Measurements from ENCODE around the gene NKX1-1.
"Not testable (repeated sequence)": the region's sequence is repeated elsewhere in the genome, so short reads cannot be mapped to it uniquely, and the experiment has no call there.

NKX1-1 gene

DNA sequence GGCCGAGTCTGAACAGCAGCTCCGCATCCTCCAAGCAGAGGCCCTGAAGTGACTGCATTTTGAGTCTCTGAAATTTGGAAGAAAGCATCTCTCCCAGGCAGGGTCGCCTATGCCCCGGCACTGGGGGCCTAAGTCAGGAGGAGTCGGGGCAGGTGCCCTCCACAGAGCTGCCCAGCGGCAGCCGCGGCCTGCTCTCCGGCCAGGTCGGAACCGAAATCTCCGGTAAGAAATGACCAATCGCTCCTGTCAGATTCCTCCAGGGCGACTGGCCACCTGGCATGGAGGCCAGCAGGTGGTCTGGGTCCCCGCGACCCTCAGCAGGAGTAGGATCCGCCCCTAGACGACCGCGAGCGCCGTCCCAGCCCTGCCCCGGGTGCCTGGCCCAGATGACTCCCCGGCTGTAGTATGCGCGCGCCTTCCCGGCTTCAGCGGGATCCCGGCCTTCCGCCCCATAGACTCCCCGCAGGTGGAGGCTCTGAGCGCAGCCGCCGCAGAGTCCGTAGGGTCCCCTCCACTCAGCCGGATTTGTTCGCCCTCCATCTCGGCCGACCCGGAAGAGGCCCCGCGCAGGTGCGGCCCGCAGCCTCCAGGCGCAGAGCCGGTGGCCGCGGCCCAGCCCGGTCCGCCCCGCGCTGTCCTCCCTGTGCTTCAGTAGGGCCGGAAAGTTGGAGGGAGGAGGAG lies 1.5 kb downstream of the NKX1-1 start:
- DNase-seq (ENCODE audit: low read depth in 2 of 2) = no peak

DNA sequence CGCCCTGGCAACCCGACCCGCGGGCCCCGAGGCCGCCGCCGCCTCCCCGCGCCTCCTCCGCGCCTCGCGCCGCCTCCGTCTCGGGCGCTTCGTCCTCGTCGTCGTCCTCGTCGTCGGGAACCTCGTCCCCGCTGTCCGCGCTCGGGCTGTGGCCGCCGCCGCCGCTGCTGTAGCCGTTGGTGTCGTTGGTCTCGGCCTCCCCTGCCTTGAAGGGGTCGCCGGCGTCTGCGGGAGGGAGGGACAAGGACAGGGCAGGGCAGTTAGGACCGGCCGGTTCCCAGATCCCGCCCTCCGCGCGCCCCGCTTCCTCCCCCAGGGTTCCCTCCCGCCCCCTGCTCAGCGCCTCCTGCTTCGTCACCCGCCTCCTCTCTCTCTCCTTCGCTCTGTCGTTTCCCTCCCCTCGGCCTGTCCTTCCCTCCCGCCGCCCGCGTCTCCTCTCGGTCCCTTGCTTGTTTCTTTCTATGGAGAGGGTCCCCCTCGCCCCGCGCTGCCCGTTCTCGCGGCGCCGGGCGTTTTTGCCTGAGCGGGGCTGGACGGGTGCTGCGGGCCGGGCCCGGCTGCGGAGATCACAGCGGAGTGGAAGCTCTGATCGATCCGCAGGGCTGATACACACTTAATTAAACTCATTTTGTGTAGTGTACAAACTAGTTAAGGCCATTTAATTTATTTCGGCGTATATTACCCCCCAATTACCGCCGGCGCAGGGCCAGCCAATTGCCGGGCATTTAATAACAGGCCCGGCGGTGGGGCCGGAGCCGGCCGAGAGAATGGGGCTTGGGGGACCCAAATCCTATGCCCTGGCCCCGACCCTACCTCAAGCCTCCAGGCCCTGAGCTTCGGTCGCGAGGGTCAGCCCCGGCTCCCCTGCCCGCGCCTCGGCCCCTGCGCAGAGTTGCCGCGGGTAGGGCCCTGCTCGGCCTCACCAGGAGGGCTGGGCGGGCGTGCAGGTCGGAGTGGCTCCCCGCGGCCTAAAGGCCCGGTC lies 2.4 kb downstream of the NKX1-1 start:
- DNase-seq (ENCODE audit: low read depth in 2 of 2) = no peak

DNA sequence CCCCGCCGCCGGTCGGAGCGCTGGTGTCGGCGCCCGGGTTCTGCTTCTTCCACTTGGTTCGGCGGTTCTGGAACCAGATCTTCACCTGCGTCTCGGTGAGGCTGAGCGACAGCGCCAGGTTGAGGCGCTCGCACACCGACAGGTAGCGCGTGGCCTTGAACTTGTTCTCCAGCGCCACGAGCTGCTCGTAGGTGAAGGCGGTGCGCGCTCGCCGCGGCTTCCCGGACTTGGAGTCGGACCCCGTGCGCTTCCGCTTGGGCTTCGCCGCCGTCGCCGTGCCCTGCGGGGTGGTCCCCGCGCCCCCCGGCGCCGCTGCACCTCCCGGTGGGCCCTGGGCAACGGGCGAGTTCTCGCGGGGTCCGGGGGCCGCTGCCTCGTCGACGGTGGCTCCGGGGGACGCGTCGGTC lies 3.1 kb downstream of the NKX1-1 start:
- no peak for DNase-seq (ENCODE audit: low read depth in 2 of 2)

DNA sequence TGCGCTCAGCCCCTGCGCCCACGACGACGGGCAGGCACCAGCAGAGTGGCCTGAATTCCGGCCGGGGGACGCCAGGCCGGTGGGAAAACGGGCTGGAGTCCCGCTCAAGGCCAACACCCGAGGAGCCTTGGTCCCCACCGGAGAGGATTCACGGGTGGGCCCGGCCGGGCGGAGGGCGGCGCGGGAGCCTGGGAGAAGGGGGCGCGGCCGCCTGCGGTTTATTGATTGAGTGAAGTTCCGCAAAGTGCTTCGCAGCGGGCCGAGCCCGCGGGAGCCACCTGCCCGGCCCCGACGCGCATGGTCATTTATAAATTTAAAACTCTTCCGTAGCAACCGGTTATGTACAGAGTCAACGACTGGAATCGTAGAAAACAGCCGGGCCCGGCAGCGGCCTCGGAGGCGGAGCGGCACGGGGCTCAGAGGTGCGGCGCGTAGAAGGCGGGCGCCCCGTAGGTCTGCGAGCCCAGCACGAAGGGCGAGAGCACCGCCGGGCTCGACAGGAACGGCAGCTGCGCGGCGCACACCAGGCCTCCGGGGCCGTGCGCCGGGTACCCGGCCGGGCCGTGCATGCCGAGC lies 3.6 kb downstream of the NKX1-1 start:
- no peak for DNase-seq (ENCODE audit: low read depth in 2 of 2)

DNA sequence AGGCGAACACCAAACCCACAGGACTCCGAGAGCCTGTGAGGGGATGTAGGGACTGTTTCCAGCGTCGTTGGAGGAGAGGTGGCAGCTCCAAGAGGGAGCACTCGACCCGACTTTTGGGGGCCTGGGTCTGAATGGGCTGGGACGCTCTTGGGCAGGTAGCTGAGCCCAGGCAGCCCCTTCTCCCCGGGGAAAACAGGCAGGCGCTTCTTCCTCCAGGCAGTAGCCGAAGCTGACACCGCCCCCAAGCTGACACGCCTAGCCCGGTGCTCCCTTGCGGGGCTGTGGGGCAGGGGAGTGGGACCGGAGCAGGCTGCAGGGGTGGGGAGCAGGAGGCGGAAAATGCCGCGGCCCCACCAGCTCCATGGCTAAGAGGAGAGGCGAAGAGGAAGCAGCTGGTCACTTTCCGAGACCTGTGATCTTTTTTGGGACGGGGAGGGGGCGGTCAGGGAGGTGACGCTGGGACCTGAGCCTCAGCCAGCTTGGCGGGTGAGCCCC lies 4.2 kb downstream of the NKX1-1 start:
- no peak for DNase-seq (ENCODE audit: low read depth in 2 of 2)

DNA sequence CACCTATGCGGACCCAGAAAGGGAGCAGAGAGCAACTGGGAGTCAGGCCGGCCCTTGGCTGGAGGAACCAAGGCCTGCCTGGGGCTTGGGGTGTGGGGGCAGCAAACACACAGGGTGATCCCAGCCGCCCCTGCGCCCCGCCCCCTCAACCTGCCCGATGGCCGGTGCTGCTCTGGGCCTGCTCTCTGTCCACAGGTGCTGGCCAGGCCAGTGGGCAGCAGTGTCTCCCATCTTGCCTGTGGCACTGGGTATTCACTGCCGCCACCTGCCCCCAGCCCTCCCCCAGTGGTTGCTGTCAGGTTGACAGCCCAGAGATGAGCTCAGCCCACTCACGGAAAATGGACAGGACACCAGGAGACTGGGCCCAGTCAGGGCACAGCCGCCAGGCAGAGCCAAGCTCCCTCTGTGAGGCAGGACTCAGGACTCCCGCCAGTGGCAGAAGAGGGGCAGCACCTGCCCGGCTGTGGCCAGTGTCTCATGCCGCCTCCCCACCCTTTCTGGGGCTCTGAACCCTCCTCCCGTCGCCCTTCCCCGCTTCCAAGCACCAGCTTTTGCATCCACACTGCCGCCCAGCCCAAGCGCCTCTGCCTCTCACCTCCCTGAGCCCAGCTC lies 4.7 kb downstream of the NKX1-1 start:
- no peak for DNase-seq (ENCODE audit: low read depth in 2 of 2)

DNA sequence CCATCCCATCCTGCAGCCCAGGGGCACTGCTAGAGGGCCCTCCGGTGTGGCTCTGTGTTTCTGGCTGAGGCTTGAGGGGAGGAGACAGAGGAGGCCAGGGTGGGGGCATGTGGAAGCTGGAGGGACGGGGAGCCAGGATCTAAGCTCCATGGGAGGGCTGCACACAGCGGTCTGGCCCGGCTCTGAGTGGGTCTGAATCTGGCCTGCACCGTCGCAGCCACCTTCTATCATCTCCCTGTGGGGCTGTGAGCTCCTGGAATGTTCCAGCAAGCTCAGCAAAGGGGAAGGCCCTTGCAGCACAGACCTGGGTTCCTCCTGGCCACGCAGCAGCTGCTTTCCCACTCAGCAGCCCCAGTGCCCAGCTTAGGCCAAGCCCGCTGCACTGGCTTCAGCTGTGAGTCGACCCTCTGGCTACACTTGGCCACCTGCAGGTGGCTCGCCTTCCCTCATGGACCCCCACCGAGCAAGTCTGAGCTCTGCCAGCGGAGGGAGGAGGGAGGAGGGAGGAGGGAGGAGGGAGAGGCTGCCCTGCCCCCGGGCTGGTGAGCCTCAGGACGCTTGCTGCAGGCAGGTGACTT lies 5.3 kb downstream of the NKX1-1 start:
- no peak for DNase-seq (ENCODE audit: low read depth in 2 of 2)

DNA sequence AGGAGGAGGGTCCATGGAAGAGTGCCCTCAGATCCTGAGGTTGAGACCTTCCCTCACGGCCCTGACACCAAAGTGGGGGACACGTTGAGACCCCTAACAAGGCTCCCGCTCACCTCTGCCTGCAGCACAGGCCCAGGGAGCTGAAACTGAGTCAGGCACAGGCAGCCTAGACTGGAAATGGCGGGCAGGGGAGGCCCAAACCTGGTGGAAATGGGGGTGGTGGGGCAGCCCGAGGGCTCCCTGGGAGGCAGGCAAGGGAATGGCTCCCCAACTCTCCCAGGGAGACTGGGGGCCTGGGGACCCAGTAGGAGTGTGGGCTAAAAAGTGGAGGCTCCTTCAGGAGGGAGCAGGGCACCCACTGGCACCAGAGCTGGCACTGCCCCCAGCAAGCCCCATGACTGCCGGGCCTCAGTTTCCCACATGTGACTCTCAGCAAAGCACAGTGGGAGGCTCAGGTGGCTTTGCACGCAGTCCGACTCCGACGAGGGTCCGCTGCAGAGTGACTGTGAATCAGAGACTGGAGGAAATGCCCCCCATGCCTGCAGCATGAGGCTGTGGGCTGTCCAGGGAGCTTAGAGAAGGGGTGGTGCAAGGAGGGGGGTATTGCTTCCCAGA lies 5.9 kb downstream of the NKX1-1 start:
- no peak for DNase-seq (ENCODE audit: low read depth in 2 of 2)

DNA sequence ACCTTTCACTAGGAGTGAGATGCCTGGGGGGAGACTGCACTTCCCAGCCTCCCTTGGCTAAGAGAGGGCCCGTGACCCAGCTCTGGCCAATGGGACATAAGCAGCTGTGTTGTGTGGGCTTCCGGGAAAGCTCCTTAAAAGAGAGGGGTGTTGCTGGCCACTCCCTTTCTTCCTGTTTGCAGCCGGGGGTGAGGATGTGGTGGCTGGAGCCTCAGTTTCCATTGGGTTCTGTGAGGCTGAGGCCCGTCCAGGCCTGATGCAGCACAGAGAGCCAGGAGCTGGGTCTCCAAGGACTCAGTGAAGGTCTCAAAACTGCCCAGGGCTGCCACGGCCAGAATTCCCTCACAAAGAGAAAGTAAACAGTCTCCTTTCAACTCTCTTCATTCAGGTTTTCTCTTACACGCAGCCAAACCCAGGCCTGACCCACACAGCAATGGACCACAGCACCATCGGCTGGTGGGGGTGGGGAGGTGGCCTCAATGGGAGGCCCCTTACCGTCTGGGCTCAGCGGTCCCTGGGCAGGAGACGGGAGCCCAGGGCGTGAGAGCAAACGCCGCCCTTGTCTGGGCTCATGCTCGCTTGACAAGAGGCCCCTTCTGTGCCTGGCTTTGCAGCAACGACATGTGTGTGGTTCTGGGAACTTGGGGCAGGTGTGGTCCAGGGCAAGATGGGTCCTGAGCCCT lies 6.6 kb downstream of the NKX1-1 start:
- no peak for DNase-seq (ENCODE audit: low read depth in 2 of 2)

DNA sequence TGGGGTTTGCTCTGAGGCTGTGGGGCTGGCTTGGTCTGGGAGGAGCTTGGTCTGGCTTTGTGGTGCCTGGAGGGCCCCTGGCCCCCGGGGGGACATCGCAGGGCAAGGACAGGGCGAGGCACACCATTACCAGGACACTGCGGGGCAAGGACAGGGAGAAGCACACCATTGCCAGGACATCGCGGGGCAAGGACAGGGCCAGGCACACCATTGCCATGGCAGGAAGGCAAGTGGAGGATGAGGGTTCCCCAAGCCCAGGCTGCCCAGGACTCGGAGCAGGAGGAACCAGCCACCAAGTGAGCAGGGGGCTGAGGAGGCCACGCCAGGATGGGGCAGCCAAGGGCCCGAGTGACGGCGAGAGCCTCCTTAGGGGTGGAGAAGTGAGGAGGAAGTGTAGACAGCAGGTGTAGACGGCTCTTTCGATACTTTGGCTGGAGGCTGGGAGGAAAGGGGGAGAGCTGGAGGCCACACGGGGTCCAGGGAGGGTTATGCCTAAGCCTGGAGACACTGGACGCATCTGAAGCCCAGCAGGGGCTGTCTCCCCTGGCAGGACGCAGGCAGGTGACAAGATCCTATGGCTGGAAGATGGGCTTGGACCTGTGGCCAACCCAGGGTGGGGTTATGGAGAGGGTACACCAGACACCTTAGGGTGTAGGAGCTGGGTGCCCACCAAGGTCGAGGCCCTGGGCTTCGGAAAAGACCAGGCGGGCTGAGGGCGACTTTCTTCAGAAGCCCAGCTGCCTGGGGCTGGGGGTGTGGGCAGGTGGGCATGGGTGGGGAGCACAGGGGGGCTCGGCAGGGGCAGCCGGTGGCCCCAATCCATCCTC lies 7.3 kb downstream of the NKX1-1 start:
- no peak for DNase-seq (ENCODE audit: low read depth in 2 of 2)

DNA sequence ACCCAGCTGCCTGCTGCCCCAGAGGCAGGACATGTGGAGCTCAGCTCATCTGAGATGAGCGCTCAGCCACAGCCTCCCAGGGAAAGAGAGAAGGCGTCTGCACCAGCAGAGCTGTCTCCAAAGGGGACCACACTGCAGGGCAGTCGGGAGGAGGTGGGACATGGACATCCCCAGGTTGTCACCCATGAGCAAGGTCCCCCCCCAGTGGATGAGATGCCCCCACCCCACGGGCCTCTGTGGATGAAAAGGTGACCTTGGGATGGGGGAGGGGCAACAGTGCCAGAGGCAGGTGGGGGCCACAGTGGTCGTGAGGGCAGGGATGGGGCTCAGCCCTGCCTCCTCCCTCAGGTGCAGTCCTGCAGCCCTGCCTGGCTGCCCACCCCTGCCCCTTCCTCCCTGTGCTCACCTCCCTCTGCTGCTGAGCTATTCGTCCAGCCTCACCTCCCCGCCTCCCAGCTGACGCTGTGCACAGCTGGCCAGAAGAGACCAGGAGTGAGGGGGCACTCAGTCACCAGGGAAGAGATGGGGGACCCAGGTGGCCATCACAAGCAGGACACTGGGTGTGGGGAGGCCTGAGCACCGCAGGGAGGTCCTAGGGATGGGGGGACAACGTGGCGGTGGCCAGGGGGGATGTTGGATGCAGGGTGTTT lies 9.3 kb downstream of the NKX1-1 start:
- DNase-seq (ENCODE audit: low read depth in 2 of 2) = no peak

DNA sequence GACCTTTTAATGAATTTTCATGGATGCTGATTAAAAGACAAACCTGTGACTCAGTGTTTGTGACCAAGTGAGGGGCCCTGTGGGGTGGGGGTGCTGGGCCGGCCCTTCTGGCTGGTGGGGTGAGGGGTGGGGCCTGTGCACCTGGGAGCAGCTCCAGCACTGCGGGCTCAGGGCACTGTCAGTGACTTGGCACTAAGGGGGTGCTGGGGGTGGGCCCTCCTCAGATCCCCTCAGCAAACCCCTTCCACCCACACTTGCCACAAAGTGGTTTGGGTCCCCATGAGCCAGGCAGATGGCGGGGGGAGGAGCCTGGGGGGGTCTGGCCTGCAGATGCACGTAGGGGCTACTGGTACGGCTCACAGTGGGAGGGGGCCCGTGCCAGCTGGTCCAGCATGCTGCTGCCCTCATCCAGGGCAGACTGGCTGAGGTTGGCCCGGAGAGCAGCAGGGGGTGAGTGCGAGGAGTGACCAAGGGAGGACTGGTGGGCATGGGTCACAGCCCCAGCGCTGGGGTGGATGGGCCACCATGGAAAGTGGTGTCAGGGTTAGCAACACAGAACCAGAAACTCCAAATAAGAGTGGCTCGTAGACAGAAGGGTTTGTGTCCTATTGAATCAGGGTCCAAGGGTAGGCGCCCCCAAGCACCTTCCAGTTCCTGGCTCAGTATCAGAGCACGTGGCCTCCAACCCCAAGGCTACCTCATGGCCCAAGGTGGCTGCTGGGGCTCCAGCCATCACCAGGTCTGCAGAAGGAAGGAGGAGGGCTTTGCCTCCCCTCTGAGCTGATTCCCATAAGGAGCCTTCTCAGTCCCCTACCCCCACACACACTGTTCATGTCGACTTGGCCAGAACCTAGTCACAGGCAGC lies 10.1 kb downstream of the NKX1-1 start:
- DNase-seq (ENCODE audit: low read depth in 2 of 2) = no peak

DNA sequence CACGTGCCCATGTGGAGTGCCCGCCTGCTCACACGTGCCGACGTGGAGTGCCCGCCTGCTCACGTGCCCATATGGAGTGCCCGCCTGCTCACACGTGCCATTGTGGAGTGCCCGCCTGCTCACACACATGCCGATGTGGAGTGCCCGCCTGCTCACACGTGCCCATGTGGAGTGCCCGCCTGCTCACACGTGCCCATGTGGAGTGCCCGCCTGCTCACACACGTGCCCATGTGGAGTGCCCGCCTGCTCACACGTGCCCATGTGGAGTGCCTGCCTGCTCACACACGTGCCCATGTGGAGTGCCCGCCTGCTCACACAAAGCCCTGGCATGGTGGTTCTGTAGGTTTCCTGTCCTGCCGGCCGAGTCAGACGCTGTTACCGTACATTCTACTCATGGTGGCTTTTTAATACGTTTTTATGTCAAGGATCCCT lies 10.8 kb downstream of the NKX1-1 start:
- DNase-seq (ENCODE audit: low read depth in 2 of 2) = not testable (repeated sequence)

DNA sequence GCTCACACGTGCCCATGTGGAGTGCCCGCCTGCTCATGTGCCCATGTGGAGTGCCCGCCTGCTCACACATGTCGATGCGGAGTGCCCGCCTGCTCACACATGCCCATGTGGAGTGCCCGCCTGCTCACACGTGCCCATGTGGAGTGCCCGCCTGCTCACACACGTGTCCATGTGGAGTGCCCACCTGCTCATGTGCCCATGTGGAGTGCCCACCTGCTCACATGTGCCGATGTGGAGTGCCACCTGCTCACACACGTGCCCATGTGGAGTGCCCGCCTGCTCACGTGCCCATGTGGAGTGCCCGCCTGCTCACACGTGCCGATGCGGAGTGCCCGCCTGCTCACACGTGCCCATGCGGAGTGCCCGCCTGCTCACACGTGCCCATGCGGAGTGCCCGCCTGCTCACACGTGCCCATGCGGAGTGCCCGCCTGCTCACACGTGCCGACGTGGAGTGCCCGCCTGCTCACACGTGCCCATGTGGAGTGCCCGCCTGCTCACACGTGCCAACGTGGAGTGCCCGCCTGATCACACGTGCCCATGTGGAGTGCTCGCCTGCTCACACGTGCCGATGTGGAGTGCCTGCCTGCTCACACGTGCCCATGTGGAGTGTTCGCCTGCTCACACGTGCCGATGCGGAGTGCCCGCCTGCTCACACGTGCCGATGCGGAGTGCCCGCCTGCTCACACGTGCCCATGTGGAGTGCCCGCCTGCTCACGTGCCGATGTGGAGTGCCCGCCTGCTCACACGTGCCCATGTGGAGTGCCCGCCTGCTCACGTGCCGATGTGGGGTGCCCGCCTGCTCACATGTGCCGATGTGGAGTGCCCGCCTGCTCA lies 11.5 kb downstream of the NKX1-1 start:
- DNase-seq (ENCODE audit: low read depth in 2 of 2) = not testable (repeated sequence)

DNA sequence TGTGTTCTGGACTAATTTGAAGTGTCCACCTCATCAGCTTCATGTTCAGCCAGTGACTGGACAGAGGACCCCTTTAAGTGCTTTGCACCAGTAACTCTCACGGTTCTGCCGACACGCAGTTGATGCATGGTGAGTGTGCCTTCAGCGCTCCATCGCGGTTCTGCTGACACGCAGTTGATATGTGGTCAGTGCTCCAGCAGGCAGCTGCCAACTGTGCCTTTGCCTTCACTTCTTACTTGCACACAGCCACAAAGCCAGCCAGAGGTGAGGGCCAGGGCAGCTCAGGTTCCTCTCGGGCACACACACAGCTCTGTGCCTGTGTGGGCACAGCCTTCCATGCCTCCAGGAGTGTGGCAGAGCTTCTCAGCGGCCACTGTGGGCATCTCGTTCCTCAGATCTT lies 12.4 kb downstream of the NKX1-1 start:
- no peak for DNase-seq (ENCODE audit: low read depth in 2 of 2)

DNA sequence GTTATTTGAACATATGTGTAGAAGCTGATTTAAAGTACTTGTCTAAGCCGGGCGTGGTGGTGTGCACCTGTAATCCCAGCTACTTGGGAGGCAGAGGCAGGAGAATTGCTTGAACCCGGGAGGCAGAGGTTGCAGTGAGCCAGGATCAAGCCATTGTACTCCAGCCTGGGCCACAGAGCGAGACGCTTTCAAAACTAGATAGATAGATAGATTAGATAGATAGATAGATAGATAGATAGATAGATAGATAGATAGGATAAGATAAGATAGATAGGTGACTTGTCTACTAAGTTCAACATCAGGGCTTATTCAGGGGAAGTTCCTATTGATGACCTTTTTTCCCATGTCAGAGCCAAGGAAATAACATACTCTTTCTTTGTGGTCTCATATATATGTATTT lies 12.9 kb downstream of the NKX1-1 start:
- not testable (repeated sequence) for DNase-seq (ENCODE audit: low read depth in 2 of 2)
